Upper lobe of left lung (tissue), 4 donors: ENCODE results near the gene AIF1.

ENCODE experiments used
- CTCF ChIP-seq, 6 experiments: fragments of 450-650 bp in 4 of 6; fragments of 200-600 bp in 2 of 6; sonication (generic) in 2 of 6; IDR thresholded peaks; one replicate each; pipeline ENCODE4 v1.5.1; 2016 to 2019; ENCODE audit warnings: antibody characterized with exemption in 6 of 6
- POLR2AphosphoS5 ChIP-seq, 2 donors: sonication (generic); formaldehyde crosslinking; IDR thresholded peaks; one replicate each; pipeline ENCODE4 v1.5.1; 2017; ENCODE audit warnings: antibody characterized with exemption in 2 of 2

GRCh38 chr6:31579546-31580437 is 35.2 kb upstream of the AIF1 start:
- no peak for TF ChIP-seq CTCF (IDR thresholded peaks at IDR 0.05)
- TF ChIP-seq POLR2AphosphoS5 (IDR thresholded peaks at IDR 0.05), result no peak
